Forelimb muscle (tissue), 1 donor: ENCODE measurements around the gene VDR. TPM values are rescaled to one million over a fixed set of nuclear protein-coding genes. Genes with fewer than 3 reads are reported as not detected.

Source experiments
- DNase-seq: peaks from one replicate; pipeline ENCODE4 v3.0.0-alpha.2; 2013; ENCODE audit warnings: low read depth
- polyA plus RNA-seq: library from polyadenylated mRNA; unstranded; fragments of 120-200 nt; gene quantifications from one replicate; pipeline ENCODE4 v1.2.1, GENCODE V29; 2013; ENCODE audit not compliant: insufficient read length

VDR gene
- polyA plus RNA-seq, 1 donor: 0.46 TPM

DNA sequence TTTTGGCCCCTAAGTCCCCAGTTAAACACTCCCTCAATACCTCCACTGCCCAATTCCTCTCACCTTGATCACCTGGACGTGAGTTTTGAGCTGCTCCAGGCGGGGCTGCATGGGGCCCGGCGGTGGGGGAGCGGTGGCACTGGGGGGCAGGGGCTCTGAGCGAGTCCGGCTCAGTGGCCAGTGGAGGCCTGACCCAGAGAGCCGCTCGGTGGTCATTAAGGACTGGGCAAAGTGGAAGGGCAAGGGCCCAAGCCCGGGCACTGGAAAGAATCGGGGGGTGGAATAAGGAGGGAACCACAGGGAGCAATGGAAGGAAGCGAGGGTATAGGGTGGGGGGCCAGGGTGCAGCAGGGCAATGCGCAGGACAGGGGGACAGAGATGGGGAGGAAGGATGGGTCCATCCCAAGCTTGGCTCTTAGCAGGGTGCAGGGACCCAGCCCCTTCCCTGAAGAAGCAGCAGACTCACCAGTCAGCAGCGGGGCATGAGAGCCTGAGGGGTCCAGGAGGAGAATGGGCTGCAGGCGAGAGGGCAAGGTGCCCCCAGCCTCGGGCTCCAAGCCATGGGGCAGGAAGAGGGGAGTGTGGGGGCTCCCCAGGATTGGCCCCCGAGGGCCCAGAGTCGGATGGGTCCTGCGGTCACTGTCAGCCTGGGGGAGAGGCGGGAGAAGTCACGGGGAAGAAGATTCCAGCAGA, 109.5 kb downstream of the VDR start:
- DNase-seq: no peak

GRCh38 chr12:47794679-47795078, 110.1 kb downstream of the VDR start:
- DNase-seq: no peak

GRCh38 chr12:47793015-47793681, 111.6 kb downstream of the VDR start:
- no peak for DNase-seq

- DNase-seq: no peak
These were observed 112.9 kb downstream of the VDR start for GRCh38 chr12:47791874-47792273.

Other genes with a start within 250 kb of the VDR start
- 25.4 TPM for gene RPAP3, start 199.0 kb downstream of the VDR start, polyA plus RNA-seq
- gene ENDOU, start 179.5 kb downstream of the VDR start, polyA plus RNA-seq: 0.71 TPM
- 11.6 TPM for gene RAPGEF3, start 146.1 kb downstream of the VDR start, polyA plus RNA-seq
- 11.7 TPM for gene SLC48A1, start 131.8 kb downstream of the VDR start, polyA plus RNA-seq
- gene HDAC7, start 85.1 kb downstream of the VDR start, polyA plus RNA-seq: 59.5 TPM
- 52.1 TPM for gene TMEM106C, start 58.6 kb upstream of the VDR start, polyA plus RNA-seq
- gene COL2A1, start 99.5 kb upstream of the VDR start, polyA plus RNA-seq: 16.9 TPM
- 14.8 TPM for gene SENP1, start 201.1 kb upstream of the VDR start, polyA plus RNA-seq
- gene PFKM, start 214.4 kb upstream of the VDR start, polyA plus RNA-seq: 319 TPM